K562 (cell line): ENCODE results near the gene DNPEP. TPM values are rescaled to one million over a fixed set of nuclear protein-coding genes. Genes with fewer than 3 reads are reported as not detected.

Experiments
- ATAC-seq: fragments of 200-7000 bp; cut with Tn5 transposase; 3 replicates; pipeline ENCODE4 v1.9.1; 2020; ENCODE audit warnings: moderate library complexity
- BruUV-seq: library from RNA; stranded (reverse); fragments of 400-500 nt; replicated peaks from 2 replicates; lab custom pipeline; 2021; lab: Mats Ljungman, UMichigan
- CTCF ChIA-PET: fragments of 300-600 bp; formaldehyde crosslinking; extraction: SDS; loops from one replicate; lab custom pipeline; 2021; ENCODE audit warnings: low intra/inter-chr PET ratio; lab: Yijun Ruan, JAX
- POLR2A ChIA-PET: fragments of 300-600, 350-650 bp; sonication (Branson Sonifier 250); formaldehyde crosslinking; extraction: SDS; loops from one replicate; lab custom pipeline; 2021; ENCODE audit warnings: antibody characterized with exemption, inconsistent platforms; lab: Yijun Ruan, JAX
- DNase-seq, 4 experiments: peaks; one replicate each; pipeline versions ENCODE4 v3.0.0 to v3.0.0-alpha.2; 2011 to 2018; ENCODE audit warnings: low spot score in 3 of 4, mixed read lengths in 3 of 4; ENCODE audit errors: extremely low read depth in 1 of 4
- FAIRE-seq: peaks from 2 replicates; lab custom pipeline; 2011; peaks lifted over from hg19 to GRCh38; lab: Jason Lieb, UNC
- H2AFZ ChIP-seq: 2 replicates; pipeline ENCODE4 v1.6.0; 2011; ENCODE audit warnings: low read depth, low read length, control low read depth, inconsistent platforms
- H3K27ac ChIP-seq: fragments of 200-600 bp; 3 replicates; pipeline ENCODE4 v1.8.0; 2011; ENCODE audit warnings: low read depth, mild to moderate bottlenecking, control low read depth, inconsistent platforms, low read length, moderate library complexity, mixed read lengths; ENCODE audit errors: extremely low read depth
- H3K27me3 ChIP-seq, 2 experiments: fragments of 300-600 bp in 1 of 2; 2 replicates in 1 of 2; 3 replicates in 1 of 2; pipeline versions ENCODE4 v1.6.0 to v1.8.0; 2011; ENCODE audit warnings: inconsistent platforms in 2 of 2, low read length in 2 of 2, mild to moderate bottlenecking in 1 of 2, mixed read lengths in 1 of 2, moderate library complexity in 1 of 2; ENCODE audit not compliant: control insufficient read depth in 2 of 2, insufficient read depth in 2 of 2
- H3K36me3 ChIP-seq: fragments of 300-600 bp; 3 replicates; pipeline ENCODE4 v1.8.0; 2011; ENCODE audit warnings: mild to moderate bottlenecking, low read length, inconsistent platforms; ENCODE audit not compliant: control insufficient read depth, insufficient read depth
- H3K4me1 ChIP-seq, 2 experiments: fragments of 200-600 bp in 1 of 2; replicated peaks in 1 of 2; 2 replicates in 1 of 2; 3 replicates in 1 of 2; pipeline versions ENCODE4 v1.5.1 to v1.8.0; 2011; ENCODE audit warnings: inconsistent platforms in 2 of 2, low read length in 2 of 2, mild to moderate bottlenecking in 1 of 2, mixed read lengths in 1 of 2, moderate library complexity in 1 of 2; ENCODE audit not compliant: control insufficient read depth in 2 of 2, insufficient read depth in 2 of 2
- H3K4me2 ChIP-seq: 2 replicates; pipeline ENCODE4 v1.6.1; 2011; ENCODE audit warnings: low read length, control low read depth, inconsistent platforms, mixed read lengths; ENCODE audit not compliant: insufficient read depth
- H3K4me3 ChIP-seq: fragments of 200-600 bp; sonication (generic), shearing (Covaris generic); 2 replicates; pipeline ENCODE4 v1.5.1; 2016; ENCODE audit warnings: control low read depth, inconsistent platforms
- H3K79me2 ChIP-seq: fragments of 200-600 bp; 3 replicates; pipeline ENCODE4 v1.8.0; 2011; ENCODE audit warnings: low read length, inconsistent platforms; ENCODE audit not compliant: control insufficient read depth, insufficient read depth
- H3K9ac ChIP-seq, 2 experiments: 2 replicates each; pipeline versions ENCODE4 v1.6.0 to v1.6.1; 2011; ENCODE audit warnings: low read depth in 2 of 2, low read length in 2 of 2, control low read depth in 1 of 2, inconsistent platforms in 1 of 2, mild to moderate bottlenecking in 1 of 2, mixed read lengths in 1 of 2; ENCODE audit not compliant: insufficient read depth in 1 of 2
- H3K9me1 ChIP-seq: one replicate; pipeline ENCODE4 v1.6.0; 2011; ENCODE audit warnings: inconsistent platforms, mild to moderate bottlenecking, low read length, moderate library complexity; ENCODE audit not compliant: control insufficient read depth, insufficient read depth
- H3K9me3 ChIP-seq: replicated peaks from 2 replicates; pipeline ENCODE4 v1.5.1; 2011; ENCODE audit warnings: low read depth, low read length, inconsistent platforms; ENCODE audit not compliant: control insufficient read depth, insufficient read depth
- H4K20me1 ChIP-seq: replicated peaks from 2 replicates; pipeline ENCODE4 v1.6.1; 2011; ENCODE audit warnings: low read length, inconsistent platforms, mixed read lengths; ENCODE audit not compliant: control insufficient read depth, insufficient read depth
- CBX2 ChIP-seq: fragments of 200-600 bp; sonication (generic); IDR thresholded peaks from one replicate; pipeline ENCODE4 v1.6.1; 2012; ENCODE audit warnings: mild to moderate bottlenecking, low read length, inconsistent platforms; ENCODE audit not compliant: insufficient read depth, poor library complexity, severe bottlenecking
- CEBPB ChIP-seq: fragments of 450-650 bp; IDR thresholded peaks from 2 replicates; pipeline ENCODE4 v1.6.1; 2016; ENCODE audit warnings: missing genetic modification characterization, missing compliant biosample characterization
- NCOR1 ChIP-seq: fragments of 450-650 bp; IDR thresholded peaks from 2 replicates; pipeline ENCODE4 v1.6.1; 2016; ENCODE audit warnings: mild to moderate bottlenecking, moderate library complexity
- PTTG1 ChIP-seq: fragments of 450-650 bp; IDR thresholded peaks from 2 replicates; pipeline ENCODE4 v1.6.1; 2016; ENCODE audit warnings: low read depth, mild to moderate bottlenecking, missing genetic modification characterization, missing compliant biosample characterization
- SLC30A9 ChIP-seq: fragments of 250-450 bp; sonication (Bioruptor Pico); IDR thresholded peaks from 2 replicates; pipeline ENCODE4 v1.8.0; 2022; ENCODE audit warnings: mild to moderate bottlenecking, moderate library complexity
- ZNF644 ChIP-seq: fragments of 200-800 bp; sonication (Bioruptor generic); IDR thresholded peaks from 2 replicates; pipeline ENCODE4 v1.6.1; 2016; ENCODE audit warnings: low read depth, missing genetic modification characterization, missing compliant biosample characterization
- ZNF830 ChIP-seq: fragments of 250-450 bp; sonication (Bioruptor Pico); IDR thresholded peaks from 2 replicates; pipeline ENCODE4 v1.5.0; 2021; ENCODE audit warnings: mild to moderate bottlenecking
- WGBS: fragments of 100-300 bp; shearing (Covaris generic); methylation state at CpG from one replicate; pipeline ENCODE4 v1.1.6; 2016; ENCODE audit warnings: low coverage, mixed read lengths; ENCODE audit not compliant: insufficient coverage; ENCODE audit errors: missing lambda C conversion rate; 5-methylcytosine and 5-hydroxymethylcytosine counted together
- in situ Hi-C: fragments of 300-500 bp; cut with MboI; formaldehyde crosslinking; loops from 4 replicates; pipeline ENCODE4 v1.15.0; 2018; ENCODE audit warnings: inconsistent platforms, mixed read lengths
- intact Hi-C: fragments of 100-400 bp; cut with micrococcal nuclease; formaldehyde crosslinking; loops from 2 replicates; pipeline ENCODE4 v1.14.2; 2022
- polyA plus RNA-seq, 8 experiments: library from polyadenylated mRNA; depleted of rRNA in 4 of 8; stranded (reverse) in 5 of 8; unstranded in 3 of 8; fragments of >200 nt; fragmentation: Nextera tagmentation in 2 of 8; fragmentation: Illumina TruSeq in 1 of 8; extraction: Ambion mirVana in 2 of 8; extraction: Trizol in 1 of 8; gene quantifications; 2 replicates each; pipeline versions ENCODE4 v1.2.1 to v1.2.3, GENCODE V29; 2011 to 2014; ENCODE audit warnings: inconsistent platforms in 1 of 8, missing spikeins in 1 of 8
- total RNA-seq, 7 experiments: library from RNA; depleted of rRNA in 6 of 7; stranded (reverse); fragments of >200 nt in 6 of 7; fragmentation: Illumina TruSeq in 2 of 7; extraction: Trizol in 2 of 7; gene quantifications; 2 replicates each; pipeline versions ENCODE4 v1.2.1 to v1.2.3, GENCODE V29; 2011 to 2021; ENCODE audit warnings: low replicate concordance in 1 of 7
- TF ChIP-seq, protein P1 (sequence below): fragments of 250-450 bp; sonication (Bioruptor Pico); IDR thresholded peaks from 2 replicates; pipeline ENCODE4 v1.9.0; 2021; ENCODE audit warnings: mild to moderate bottlenecking, inconsistent platforms
- TF ChIP-seq, protein P2 (sequence below): fragments of 200-600 bp; sonication (generic); IDR thresholded peaks from one replicate; pipeline ENCODE4 v1.6.1; 2012; ENCODE audit warnings: mild to moderate bottlenecking, low read depth, low read length, inconsistent platforms

The DNPEP gene
- total and polyA plus RNA-seq, 9 of the 15 experiments (the other 6 are each of a cell fraction or from before 2014, with no cell fraction given), result 34.6 to 71.4 (median 45.5) TPM

DNA sequence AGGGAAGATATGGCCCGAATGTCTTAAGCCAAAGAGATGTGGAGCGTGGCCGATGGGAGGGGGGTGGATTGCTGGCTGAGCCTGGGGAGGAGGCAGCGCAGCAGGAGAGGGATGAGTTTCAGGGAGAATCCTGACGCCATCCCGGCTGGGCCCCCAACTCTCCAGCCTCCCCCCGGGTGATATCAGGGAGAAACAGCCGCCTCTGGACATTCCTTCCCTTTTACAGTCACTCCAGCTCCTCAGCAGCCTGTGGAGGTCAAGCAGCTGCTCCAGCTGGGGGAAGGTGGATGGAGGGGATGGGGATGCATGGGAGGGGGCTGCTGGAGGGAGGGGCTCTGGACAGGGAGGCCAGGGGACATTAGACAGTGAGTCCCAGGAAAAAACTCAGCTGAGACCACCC is 20.9 kb upstream of the DNPEP start:
- Histone ChIP-seq H2AFZ (no peak overlapping the region), H3K4me2 (no peak overlapping the region), H3K9me1 (no peaks in the 10 kb centered on the region), H3K27me3 (no peaks in the 10 kb centered on the region), H3K4me3 (no peak overlapping the region), H3K27ac (no peak overlapping the region), H3K4me1 (peaks cover 10 to 17% of the 10 kb centered on the region in 2 experiments; a peak in 4 of 5 replicates), H3K9ac (peak overlapping the region in 1 of 2 experiments; percentile 76; a peak in 1 of 4 replicates), H3K79me2 (no peaks in the 10 kb centered on the region), H4K20me1 (no peaks in the 10 kb centered on the region), H3K36me3 (no peaks in the 10 kb centered on the region), H3K9me3 (peaks cover 4% of the 10 kb centered on the region)
- ChIA-PET CTCF (no interaction called here), POLR2A (interaction anchor here (0.5 to 0.6 kb wide), 2 partner anchors 88 to 156 kb away, joined by 3 to 4 read pairs; no protein-coding TSS in a partner anchor)
- BruUV-seq, result no TSS peak
- FAIRE-seq, result no peak
- no peak for ATAC-seq
- in situ Hi-C loops (loop anchor here (5.0 kb wide), 1 partner anchor 124 kb away; no protein-coding TSS in a partner anchor), intact Hi-C loops (no loop called here)
- DNase-seq, result no peak
- 53% methylated on average over 6 of the region's 8 CpGs for WGBS
- TF ChIP-seq NCOR1 (no peak), CEBPB (tag) (no peak), CBX2 (no peak), ZNF830 (CRISPR knock-in tag) (no peak), ZNF644 (tag) (no peak), PTTG1 (no peak), SLC30A9 (CRISPR knock-in tag) (no peak)
- TF ChIP-seq, protein P1, sequence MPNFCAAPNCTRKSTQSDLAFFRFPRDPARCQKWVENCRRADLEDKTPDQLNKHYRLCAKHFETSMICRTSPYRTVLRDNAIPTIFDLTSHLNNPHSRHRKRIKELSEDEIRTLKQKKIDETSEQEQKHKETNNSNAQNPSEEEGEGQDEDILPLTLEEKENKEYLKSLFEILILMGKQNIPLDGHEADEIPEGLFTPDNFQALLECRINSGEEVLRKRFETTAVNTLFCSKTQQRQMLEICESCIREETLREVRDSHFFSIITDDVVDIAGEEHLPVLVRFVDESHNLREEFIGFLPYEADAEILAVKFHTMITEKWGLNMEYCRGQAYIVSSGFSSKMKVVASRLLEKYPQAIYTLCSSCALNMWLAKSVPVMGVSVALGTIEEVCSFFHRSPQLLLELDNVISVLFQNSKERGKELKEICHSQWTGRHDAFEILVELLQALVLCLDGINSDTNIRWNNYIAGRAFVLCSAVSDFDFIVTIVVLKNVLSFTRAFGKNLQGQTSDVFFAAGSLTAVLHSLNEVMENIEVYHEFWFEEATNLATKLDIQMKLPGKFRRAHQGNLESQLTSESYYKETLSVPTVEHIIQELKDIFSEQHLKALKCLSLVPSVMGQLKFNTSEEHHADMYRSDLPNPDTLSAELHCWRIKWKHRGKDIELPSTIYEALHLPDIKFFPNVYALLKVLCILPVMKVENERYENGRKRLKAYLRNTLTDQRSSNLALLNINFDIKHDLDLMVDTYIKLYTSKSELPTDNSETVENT (CRISPR knock-in tag), result no peak
- TF ChIP-seq, protein P2, sequence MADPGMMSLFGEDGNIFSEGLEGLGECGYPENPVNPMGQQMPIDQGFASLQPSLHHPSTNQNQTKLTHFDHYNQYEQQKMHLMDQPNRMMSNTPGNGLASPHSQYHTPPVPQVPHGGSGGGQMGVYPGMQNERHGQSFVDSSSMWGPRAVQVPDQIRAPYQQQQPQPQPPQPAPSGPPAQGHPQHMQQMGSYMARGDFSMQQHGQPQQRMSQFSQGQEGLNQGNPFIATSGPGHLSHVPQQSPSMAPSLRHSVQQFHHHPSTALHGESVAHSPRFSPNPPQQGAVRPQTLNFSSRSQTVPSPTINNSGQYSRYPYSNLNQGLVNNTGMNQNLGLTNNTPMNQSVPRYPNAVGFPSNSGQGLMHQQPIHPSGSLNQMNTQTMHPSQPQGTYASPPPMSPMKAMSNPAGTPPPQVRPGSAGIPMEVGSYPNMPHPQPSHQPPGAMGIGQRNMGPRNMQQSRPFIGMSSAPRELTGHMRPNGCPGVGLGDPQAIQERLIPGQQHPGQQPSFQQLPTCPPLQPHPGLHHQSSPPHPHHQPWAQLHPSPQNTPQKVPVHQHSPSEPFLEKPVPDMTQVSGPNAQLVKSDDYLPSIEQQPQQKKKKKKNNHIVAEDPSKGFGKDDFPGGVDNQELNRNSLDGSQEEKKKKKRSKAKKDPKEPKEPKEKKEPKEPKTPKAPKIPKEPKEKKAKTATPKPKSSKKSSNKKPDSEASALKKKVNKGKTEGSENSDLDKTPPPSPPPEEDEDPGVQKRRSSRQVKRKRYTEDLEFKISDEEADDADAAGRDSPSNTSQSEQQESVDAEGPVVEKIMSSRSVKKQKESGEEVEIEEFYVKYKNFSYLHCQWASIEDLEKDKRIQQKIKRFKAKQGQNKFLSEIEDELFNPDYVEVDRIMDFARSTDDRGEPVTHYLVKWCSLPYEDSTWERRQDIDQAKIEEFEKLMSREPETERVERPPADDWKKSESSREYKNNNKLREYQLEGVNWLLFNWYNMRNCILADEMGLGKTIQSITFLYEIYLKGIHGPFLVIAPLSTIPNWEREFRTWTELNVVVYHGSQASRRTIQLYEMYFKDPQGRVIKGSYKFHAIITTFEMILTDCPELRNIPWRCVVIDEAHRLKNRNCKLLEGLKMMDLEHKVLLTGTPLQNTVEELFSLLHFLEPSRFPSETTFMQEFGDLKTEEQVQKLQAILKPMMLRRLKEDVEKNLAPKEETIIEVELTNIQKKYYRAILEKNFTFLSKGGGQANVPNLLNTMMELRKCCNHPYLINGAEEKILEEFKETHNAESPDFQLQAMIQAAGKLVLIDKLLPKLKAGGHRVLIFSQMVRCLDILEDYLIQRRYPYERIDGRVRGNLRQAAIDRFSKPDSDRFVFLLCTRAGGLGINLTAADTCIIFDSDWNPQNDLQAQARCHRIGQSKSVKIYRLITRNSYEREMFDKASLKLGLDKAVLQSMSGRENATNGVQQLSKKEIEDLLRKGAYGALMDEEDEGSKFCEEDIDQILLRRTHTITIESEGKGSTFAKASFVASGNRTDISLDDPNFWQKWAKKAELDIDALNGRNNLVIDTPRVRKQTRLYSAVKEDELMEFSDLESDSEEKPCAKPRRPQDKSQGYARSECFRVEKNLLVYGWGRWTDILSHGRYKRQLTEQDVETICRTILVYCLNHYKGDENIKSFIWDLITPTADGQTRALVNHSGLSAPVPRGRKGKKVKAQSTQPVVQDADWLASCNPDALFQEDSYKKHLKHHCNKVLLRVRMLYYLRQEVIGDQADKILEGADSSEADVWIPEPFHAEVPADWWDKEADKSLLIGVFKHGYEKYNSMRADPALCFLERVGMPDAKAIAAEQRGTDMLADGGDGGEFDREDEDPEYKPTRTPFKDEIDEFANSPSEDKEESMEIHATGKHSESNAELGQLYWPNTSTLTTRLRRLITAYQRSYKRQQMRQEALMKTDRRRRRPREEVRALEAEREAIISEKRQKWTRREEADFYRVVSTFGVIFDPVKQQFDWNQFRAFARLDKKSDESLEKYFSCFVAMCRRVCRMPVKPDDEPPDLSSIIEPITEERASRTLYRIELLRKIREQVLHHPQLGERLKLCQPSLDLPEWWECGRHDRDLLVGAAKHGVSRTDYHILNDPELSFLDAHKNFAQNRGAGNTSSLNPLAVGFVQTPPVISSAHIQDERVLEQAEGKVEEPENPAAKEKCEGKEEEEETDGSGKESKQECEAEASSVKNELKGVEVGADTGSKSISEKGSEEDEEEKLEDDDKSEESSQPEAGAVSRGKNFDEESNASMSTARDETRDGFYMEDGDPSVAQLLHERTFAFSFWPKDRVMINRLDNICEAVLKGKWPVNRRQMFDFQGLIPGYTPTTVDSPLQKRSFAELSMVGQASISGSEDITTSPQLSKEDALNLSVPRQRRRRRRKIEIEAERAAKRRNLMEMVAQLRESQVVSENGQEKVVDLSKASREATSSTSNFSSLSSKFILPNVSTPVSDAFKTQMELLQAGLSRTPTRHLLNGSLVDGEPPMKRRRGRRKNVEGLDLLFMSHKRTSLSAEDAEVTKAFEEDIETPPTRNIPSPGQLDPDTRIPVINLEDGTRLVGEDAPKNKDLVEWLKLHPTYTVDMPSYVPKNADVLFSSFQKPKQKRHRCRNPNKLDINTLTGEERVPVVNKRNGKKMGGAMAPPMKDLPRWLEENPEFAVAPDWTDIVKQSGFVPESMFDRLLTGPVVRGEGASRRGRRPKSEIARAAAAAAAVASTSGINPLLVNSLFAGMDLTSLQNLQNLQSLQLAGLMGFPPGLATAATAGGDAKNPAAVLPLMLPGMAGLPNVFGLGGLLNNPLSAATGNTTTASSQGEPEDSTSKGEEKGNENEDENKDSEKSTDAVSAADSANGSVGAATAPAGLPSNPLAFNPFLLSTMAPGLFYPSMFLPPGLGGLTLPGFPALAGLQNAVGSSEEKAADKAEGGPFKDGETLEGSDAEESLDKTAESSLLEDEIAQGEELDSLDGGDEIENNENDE, result no peak
